ENCODE data around the gene CUL1.

DNA sequence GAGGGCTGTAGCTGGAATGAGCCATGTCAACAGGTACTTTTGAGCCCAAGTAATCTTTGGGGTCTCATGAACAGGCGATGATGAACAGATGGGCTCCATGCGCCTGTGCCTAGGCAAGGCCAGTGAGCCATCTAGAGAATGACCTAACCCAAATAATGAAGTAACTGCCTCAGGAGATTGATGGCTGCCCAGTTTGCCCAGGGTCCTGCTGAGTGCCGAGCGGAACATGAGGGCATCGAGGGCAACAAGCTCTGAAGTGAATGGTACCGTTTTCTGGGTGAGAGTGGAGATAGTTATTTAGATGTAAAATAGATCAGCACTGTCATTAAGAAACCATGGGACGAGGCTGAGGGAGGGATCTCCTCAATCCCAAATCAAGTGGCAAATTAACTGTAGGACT, 107.5 kb downstream of the CUL1 start:
- TF ChIP-seq, protein P1, sequence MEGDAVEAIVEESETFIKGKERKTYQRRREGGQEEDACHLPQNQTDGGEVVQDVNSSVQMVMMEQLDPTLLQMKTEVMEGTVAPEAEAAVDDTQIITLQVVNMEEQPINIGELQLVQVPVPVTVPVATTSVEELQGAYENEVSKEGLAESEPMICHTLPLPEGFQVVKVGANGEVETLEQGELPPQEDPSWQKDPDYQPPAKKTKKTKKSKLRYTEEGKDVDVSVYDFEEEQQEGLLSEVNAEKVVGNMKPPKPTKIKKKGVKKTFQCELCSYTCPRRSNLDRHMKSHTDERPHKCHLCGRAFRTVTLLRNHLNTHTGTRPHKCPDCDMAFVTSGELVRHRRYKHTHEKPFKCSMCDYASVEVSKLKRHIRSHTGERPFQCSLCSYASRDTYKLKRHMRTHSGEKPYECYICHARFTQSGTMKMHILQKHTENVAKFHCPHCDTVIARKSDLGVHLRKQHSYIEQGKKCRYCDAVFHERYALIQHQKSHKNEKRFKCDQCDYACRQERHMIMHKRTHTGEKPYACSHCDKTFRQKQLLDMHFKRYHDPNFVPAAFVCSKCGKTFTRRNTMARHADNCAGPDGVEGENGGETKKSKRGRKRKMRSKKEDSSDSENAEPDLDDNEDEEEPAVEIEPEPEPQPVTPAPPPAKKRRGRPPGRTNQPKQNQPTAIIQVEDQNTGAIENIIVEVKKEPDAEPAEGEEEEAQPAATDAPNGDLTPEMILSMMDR (conservative IDR thresholded peaks at IDR 0.05), result no peak
- TF ChIP-seq ZFX (IDR thresholded peaks at IDR 0.05), result no peak
